GM12891 (cell line): ENCODE results near the gene TREML1.

Experiments used
- PAX5 ChIP-seq: IDR thresholded peaks from 2 replicates; pipeline ENCODE4 v1.6.1; 2011; ENCODE audit warnings: low read length, moderate library complexity, mild to moderate bottlenecking; ENCODE audit not compliant: insufficient read depth, severe bottlenecking
- POLR2A ChIP-seq: IDR thresholded peaks from 2 replicates; pipeline ENCODE4 v1.6.1; 2011; ENCODE audit warnings: low read depth, low read length, control low read depth
- POLR2AphosphoS5 ChIP-seq: IDR thresholded peaks from 2 replicates; pipeline ENCODE4 v1.6.1; 2011; ENCODE audit warnings: low read depth, low read length, control low read depth
- SPI1 ChIP-seq: IDR thresholded peaks from 2 replicates; pipeline ENCODE4 v1.6.1; 2011; ENCODE audit warnings: low read depth, low read length, control low read depth
- TAF1 ChIP-seq: IDR thresholded peaks from 2 replicates; pipeline ENCODE4 v1.6.1; 2011; ENCODE audit warnings: low read depth, low read length, control low read depth

DNA sequence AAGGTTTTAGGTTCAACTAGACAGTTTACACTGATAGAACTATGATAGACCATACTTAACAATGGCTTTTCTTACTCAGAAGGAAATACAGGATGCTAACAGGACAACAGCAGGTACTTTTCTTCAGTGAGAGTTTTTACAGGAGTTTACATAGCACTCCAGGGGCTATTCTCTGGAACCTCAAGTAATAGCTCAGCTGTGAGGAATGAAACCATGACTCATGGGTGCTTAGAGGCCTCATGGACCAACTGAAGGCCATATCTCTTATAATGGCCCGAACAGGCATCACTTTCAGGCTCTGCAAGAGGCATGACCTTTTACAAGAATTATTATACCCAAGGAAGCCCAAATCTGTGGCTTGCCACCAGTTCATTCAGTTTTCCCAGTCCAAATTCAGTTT, 31.8 kb downstream of the TREML1 start:
- TF ChIP-seq POLR2A (no peak), POLR2AphosphoS5 (no peak), TAF1 (no peak), PAX5 (no peak), SPI1 (no peak)
